HepG2 (cell line): ENCODE results near the gene GABRB3. TPM values are rescaled to one million over a fixed set of nuclear protein-coding genes. Genes with fewer than 3 reads are reported as not detected.

ENCODE experiments used
- ATAC-seq: fragments of 200-7000 bp; cut with Tn5 transposase; 3 replicates; pipeline ENCODE4 v1.9.1; 2020; ENCODE audit warnings: mild to moderate bottlenecking, moderate library complexity
- BruUV-seq: library from RNA; stranded (reverse); fragments of 400-500 nt; replicated peaks from 2 replicates; lab custom pipeline; 2021; lab: Mats Ljungman, UMichigan
- CTCF ChIA-PET: fragments of 300-600 bp; formaldehyde crosslinking; extraction: SDS; loops from one replicate; lab custom pipeline; 2021; ENCODE audit warnings: low total read pairs, inconsistent platforms, low intra/inter-chr PET ratio; lab: Yijun Ruan, JAX
- POLR2A ChIA-PET: fragments of 350-600 bp; sonication (Branson Sonifier 250); formaldehyde crosslinking; loops from one replicate; lab custom pipeline; 2020; ENCODE audit warnings: antibody characterized with exemption, inconsistent platforms; lab: Yijun Ruan, JAX
- DNase-seq: peaks from one replicate; pipeline ENCODE4 v3.0.0-alpha.2; 2015; ENCODE audit warnings: low spot score
- FAIRE-seq: peaks from 3 replicates; lab custom pipeline; 2011; peaks lifted over from hg19 to GRCh38; lab: Jason Lieb, UNC
- H2AFZ ChIP-seq: one replicate; pipeline ENCODE4 v1.6.1; 2011; ENCODE audit warnings: low read length, inconsistent platforms
- H3K27ac ChIP-seq: fragments of 300-600 bp; 3 replicates; pipeline ENCODE4 v1.8.0; 2011; ENCODE audit warnings: mixed run types, mild to moderate bottlenecking, mixed read lengths, low read length, inconsistent platforms; ENCODE audit not compliant: insufficient read depth; ENCODE audit errors: extremely low read length
- H3K27me3 ChIP-seq, 2 experiments: fragments of 200-600 bp in 1 of 2; 2 replicates in 1 of 2; 3 replicates in 1 of 2; pipeline versions ENCODE4 v1.6.0 to v1.8.0; 2011; ENCODE audit warnings: low read length in 2 of 2, mild to moderate bottlenecking in 2 of 2, moderate library complexity in 2 of 2, inconsistent platforms in 1 of 2; ENCODE audit not compliant: insufficient read depth in 2 of 2, control insufficient read depth in 1 of 2
- H3K36me3 ChIP-seq, 2 experiments: fragments of 200-600 bp in 1 of 2; replicated peaks in 1 of 2; 2 replicates in 1 of 2; 3 replicates in 1 of 2; pipeline versions ENCODE4 v1.5.1 to v1.8.0; 2011; ENCODE audit warnings: low read length in 2 of 2, inconsistent platforms in 1 of 2; ENCODE audit not compliant: insufficient read depth in 2 of 2, control insufficient read depth in 1 of 2
- H3K4me1 ChIP-seq: 2 replicates; pipeline ENCODE4 v1.5.1; 2012; ENCODE audit warnings: low read length, inconsistent platforms; ENCODE audit not compliant: insufficient read depth
- H3K4me2 ChIP-seq: 2 replicates; pipeline ENCODE4 v1.6.0; 2011; ENCODE audit warnings: low read depth, low read length, inconsistent platforms
- H3K4me3 ChIP-seq, 3 experiments: fragments of 200-600 bp in 1 of 3; sonication (generic), shearing (Covaris generic) in 1 of 3; replicated peaks in 1 of 3; 2 replicates each; pipeline ENCODE4 v1.5.1; 2011 to 2016; ENCODE audit warnings: low read length in 3 of 3, inconsistent platforms in 2 of 3, low read depth in 2 of 3, mild to moderate bottlenecking in 2 of 3, control low read depth in 1 of 3, mixed read lengths in 1 of 3; ENCODE audit not compliant: insufficient read depth in 1 of 3
- H3K79me2 ChIP-seq: one replicate; pipeline ENCODE4 v1.6.1; 2011; ENCODE audit warnings: low read length, inconsistent platforms; ENCODE audit not compliant: insufficient read depth
- H3K9ac ChIP-seq: 2 replicates; pipeline ENCODE4 v1.6.0; 2011; ENCODE audit warnings: mild to moderate bottlenecking, low read depth, low read length, inconsistent platforms; ENCODE audit not compliant: insufficient read depth
- H3K9me3 ChIP-seq: 2 replicates; pipeline ENCODE4 v1.5.1; 2012; ENCODE audit warnings: mild to moderate bottlenecking, low read length
- H4K20me1 ChIP-seq: 2 replicates; pipeline ENCODE4 v1.6.0; 2011; ENCODE audit warnings: inconsistent platforms, mild to moderate bottlenecking, low read length, moderate library complexity; ENCODE audit not compliant: insufficient read depth
- HCFC1 ChIP-seq: fragments of 150-350 bp; IDR thresholded peaks from 2 replicates; pipeline ENCODE4 v1.6.1; 2014; ENCODE audit warnings: low read depth, low read length
- HNF4A ChIP-seq: sonication (generic); formaldehyde crosslinking; IDR thresholded peaks from 2 replicates; pipeline ENCODE4 v1.4.0; 2020; ENCODE audit warnings: missing genetic modification reagents
- JARID2 ChIP-seq: sonication (generic); formaldehyde crosslinking; IDR thresholded peaks from 2 replicates; pipeline ENCODE4 v1.8.1; 2023; ENCODE audit warnings: missing genetic modification reagents, inconsistent platforms; ENCODE audit not compliant: insufficient replicate concordance
- NKX3-1 ChIP-seq: sonication (generic); formaldehyde crosslinking; IDR thresholded peaks from 2 replicates; pipeline ENCODE4 v1.5.0; 2020; ENCODE audit warnings: missing genetic modification reagents
- SP1 ChIP-seq, 2 experiments: fragments of 450-650 bp in 1 of 2; sonication (generic) in 1 of 2; formaldehyde crosslinking in 1 of 2; IDR thresholded peaks; 2 replicates each; pipeline versions ENCODE4 v1.4.0 to v1.6.1; 2016 to 2020; ENCODE audit warnings: missing genetic modification reagents in 1 of 2
- U2AF1 ChIP-seq: fragments of 200-400 bp; formaldehyde crosslinking; optimal IDR thresholded peaks from 2 replicates; pipeline ENCODE3; 2017; ENCODE audit warnings: mild to moderate bottlenecking, low read depth, low read length
- ZNF24 ChIP-seq: fragments of 450-650 bp; IDR thresholded peaks from 2 replicates; pipeline ENCODE4 v1.6.1; 2017; ENCODE audit warnings: antibody characterized with exemption, mild to moderate bottlenecking
- ZNF274 ChIP-seq: sonication (generic); formaldehyde crosslinking; IDR thresholded peaks from 2 replicates; pipeline ENCODE4 v1.5.1; 2020; ENCODE audit warnings: mild to moderate bottlenecking, missing genetic modification reagents
- WGBS: methylation state at CpG from one replicate; pipeline ENCODE4 v1.1.6; 2017; ENCODE audit warnings: low lambda C conversion rate; 5-methylcytosine and 5-hydroxymethylcytosine counted together
- in situ Hi-C: cut with HindIII; loops from 2 replicates; pipeline ENCODE4 v1.10.0; 2017; ENCODE audit warnings: low pct_unique_long_range_greater_than_20kb; ENCODE audit not compliant: extremely low pct_ligation_motif_present
- intact Hi-C: fragments of 100-400 bp; cut with micrococcal nuclease; formaldehyde crosslinking; loops from one replicate; pipeline ENCODE4 v1.10.0; 2022; ENCODE audit not compliant: unreplicated experiment
- polyA plus RNA-seq, 8 experiments: library from polyadenylated mRNA; depleted of rRNA in 3 of 8; stranded (reverse) in 7 of 8; unstranded in 1 of 8; fragments of >200 nt; fragmentation: Illumina TruSeq in 4 of 8; extraction: Trizol in 4 of 8; gene quantifications; 2 replicates each; pipeline versions ENCODE4 v1.2.1 to v1.2.3, GENCODE V29; 2011 to 2016; ENCODE audit warnings: low read depth in 4 of 8, missing spikeins in 1 of 8, mixed read lengths in 1 of 8; ENCODE audit not compliant: insufficient read depth in 1 of 8
- total RNA-seq, 5 experiments: library from RNA; depleted of rRNA; stranded (reverse); fragments of >200 nt; fragmentation: Illumina TruSeq; extraction: Trizol; gene quantifications; 2 replicates each; pipeline ENCODE4 v1.2.3, GENCODE V29; 2016; ENCODE audit warnings: low read depth in 1 of 5
- TF ChIP-seq, protein P1 (sequence below): sonication (generic); formaldehyde crosslinking; IDR thresholded peaks from 2 replicates; pipeline ENCODE4 v1.8.1; 2022; ENCODE audit warnings: low read depth, mild to moderate bottlenecking, missing genetic modification reagents

GABRB3 gene
- total and polyA plus RNA-seq, 2 of the 13 experiments (the other 11 are each of a cell fraction or from before 2014, with no cell fraction given) = not detected

DNA sequence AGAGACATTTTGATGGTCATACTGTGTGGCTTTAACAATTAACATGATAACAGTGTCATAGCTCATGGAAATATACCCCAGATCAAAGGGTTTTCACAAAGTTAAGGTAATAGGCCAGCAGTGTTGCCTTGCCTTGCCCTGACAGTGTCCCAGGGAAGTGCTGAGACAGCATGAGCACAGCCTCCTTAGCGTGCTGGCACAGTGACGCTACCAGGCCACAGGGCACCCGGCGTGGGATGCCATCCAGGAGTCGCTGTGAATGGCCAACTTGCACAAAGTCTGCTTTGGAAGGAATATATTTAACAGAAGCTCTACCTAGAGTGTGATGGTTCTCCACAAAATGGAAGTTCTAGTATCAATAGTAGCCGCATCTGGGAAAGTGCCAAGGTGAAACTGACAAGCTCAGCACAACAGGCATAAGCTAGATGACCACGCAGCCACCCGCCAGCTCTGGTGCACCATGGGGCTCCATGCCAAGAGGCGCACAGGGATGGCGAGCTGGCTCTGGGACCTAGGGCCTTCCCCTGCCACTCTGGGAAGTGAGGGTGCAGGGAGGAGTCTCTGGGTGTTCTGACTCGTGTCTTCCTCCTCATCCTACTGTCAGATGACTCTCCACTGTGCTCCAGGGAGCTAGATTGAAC is 86.2 kb downstream of the GABRB3 start:
- WGBS = 3% methylated on average over 5 of the region's 11 CpGs
- Histone ChIP-seq H4K20me1 (no peaks in the 10 kb centered on the region), H3K79me2 (no peaks in the 10 kb centered on the region), H3K27me3 (no peaks in the 10 kb centered on the region), H3K4me2 (no peak overlapping the region), H3K27ac (no peak overlapping the region), H3K9me3 (peaks cover 59% of the 10 kb centered on the region), H2AFZ (no peak overlapping the region), H3K36me3 (no peaks in the 10 kb centered on the region), H3K4me3 (no peak overlapping the region), H3K4me1 (no peaks in the 10 kb centered on the region), H3K9ac (no peak overlapping the region)
- no TSS peak for BruUV-seq
- POLR2A ChIA-PET = no interaction called here
- intact Hi-C loops (no loop called here), in situ Hi-C loops (no loop called here)
- CTCF ChIA-PET = no interaction called here
- no peak for FAIRE-seq
- DNase-seq = no peak
- ATAC-seq = no peak
- no peak for TF ChIP-seq HCFC1
- no peak for TF ChIP-seq NKX3-1 (CRISPR knock-in tag)
- TF ChIP-seq JARID2 (CRISPR knock-in tag) = no peak
- TF ChIP-seq SP1 (IDR thresholded peaks at IDR 0.05) = no peak
- no peak for TF ChIP-seq SP1 (CRISPR knock-in tag; IDR thresholded peaks at IDR 0.05)
- TF ChIP-seq U2AF1 = no peak
- TF ChIP-seq ZNF274 (CRISPR knock-in tag) = no peak
- no peak for TF ChIP-seq HNF4A (CRISPR knock-in tag)
- TF ChIP-seq ZNF24 = no peak
- TF ChIP-seq, protein P1, sequence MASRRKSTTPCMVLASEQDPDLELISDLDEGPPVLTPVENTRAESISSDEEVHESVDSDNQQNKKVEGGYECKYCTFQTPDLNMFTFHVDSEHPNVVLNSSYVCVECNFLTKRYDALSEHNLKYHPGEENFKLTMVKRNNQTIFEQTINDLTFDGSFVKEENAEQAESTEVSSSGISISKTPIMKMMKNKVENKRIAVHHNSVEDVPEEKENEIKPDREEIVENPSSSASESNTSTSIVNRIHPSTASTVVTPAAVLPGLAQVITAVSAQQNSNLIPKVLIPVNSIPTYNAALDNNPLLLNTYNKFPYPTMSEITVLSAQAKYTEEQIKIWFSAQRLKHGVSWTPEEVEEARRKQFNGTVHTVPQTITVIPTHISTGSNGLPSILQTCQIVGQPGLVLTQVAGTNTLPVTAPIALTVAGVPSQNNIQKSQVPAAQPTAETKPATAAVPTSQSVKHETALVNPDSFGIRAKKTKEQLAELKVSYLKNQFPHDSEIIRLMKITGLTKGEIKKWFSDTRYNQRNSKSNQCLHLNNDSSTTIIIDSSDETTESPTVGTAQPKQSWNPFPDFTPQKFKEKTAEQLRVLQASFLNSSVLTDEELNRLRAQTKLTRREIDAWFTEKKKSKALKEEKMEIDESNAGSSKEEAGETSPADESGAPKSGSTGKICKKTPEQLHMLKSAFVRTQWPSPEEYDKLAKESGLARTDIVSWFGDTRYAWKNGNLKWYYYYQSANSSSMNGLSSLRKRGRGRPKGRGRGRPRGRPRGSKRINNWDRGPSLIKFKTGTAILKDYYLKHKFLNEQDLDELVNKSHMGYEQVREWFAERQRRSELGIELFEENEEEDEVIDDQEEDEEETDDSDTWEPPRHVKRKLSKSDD (CRISPR knock-in tag) = no peak
